GM12878 (cell line): ENCODE measurements around the gene BLACAT1. TPM values are rescaled to one million over a fixed set of nuclear protein-coding genes. Genes with fewer than 3 reads are reported as not detected.

Experiments
- ATAC-seq: fragments of 200-7000 bp; cut with Tn5 transposase; 3 replicates; pipeline ENCODE4 v1.9.1; 2020; ENCODE audit warnings: mild to moderate bottlenecking, moderate library complexity
- BruUV-seq: library from RNA; stranded (reverse); fragments of 400-500 nt; replicated peaks from 2 replicates; lab custom pipeline; 2021; lab: Mats Ljungman, UMichigan
- CTCF ChIA-PET: fragments of 300-600 bp; sonication (Branson Sonifier 250); formaldehyde crosslinking; extraction: SDS; loops from one replicate; lab custom pipeline; 2021; ENCODE audit warnings: inconsistent platforms; lab: Yijun Ruan, JAX
- POLR2A ChIA-PET: fragments of 350-600 bp; formaldehyde crosslinking; extraction: SDS; loops from one replicate; lab custom pipeline; 2021; ENCODE audit warnings: inconsistent platforms; lab: Charles Lee
- RAD21 ChIA-PET: fragments of 300-600 bp; sonication (Branson Sonifier 250); formaldehyde crosslinking; loops from one replicate; lab custom pipeline; 2023; ENCODE audit warnings: antibody characterized with exemption; ENCODE audit not compliant: unreplicated experiment; lab: Charles Lee
- SMC1A ChIA-PET: fragments of 300-600 bp; sonication (Branson Sonifier 250); formaldehyde crosslinking; loops from one replicate; lab custom pipeline; 2023; ENCODE audit not compliant: unreplicated experiment, uncharacterized antibody; lab: Charles Lee
- DNase-seq: peaks from one replicate; pipeline ENCODE4 v3.0.0-alpha.2; 2011; ENCODE audit warnings: low read depth, low spot score
- FAIRE-seq: peaks from 3 replicates; lab custom pipeline; 2011; peaks lifted over from hg19 to GRCh38; lab: Jason Lieb, UNC
- H2AFZ ChIP-seq: 2 replicates; pipeline ENCODE4 v1.6.0; 2011; ENCODE audit warnings: low read depth, low read length, control low read depth; ENCODE audit not compliant: control insufficient read depth
- H3K27ac ChIP-seq: 2 replicates; pipeline ENCODE4 v1.5.1; 2011; ENCODE audit warnings: control low read depth; ENCODE audit not compliant: control insufficient read depth, insufficient read depth
- H3K27me3 ChIP-seq, 2 experiments: replicated peaks in 1 of 2; 2 replicates each; pipeline versions ENCODE4 v1.6.0 to v1.6.1; 2011; ENCODE audit warnings: low read length in 1 of 2; ENCODE audit not compliant: control insufficient read depth in 2 of 2, insufficient read depth in 2 of 2
- H3K36me3 ChIP-seq, 2 experiments: 2 replicates each; pipeline ENCODE4 v1.5.1; 2011; ENCODE audit warnings: low read length in 1 of 2; ENCODE audit not compliant: control insufficient read depth in 2 of 2, insufficient read depth in 2 of 2
- H3K4me1 ChIP-seq: 2 replicates; pipeline ENCODE4 v1.6.1; 2011; ENCODE audit warnings: mild to moderate bottlenecking, low read length, moderate library complexity, mixed read lengths; ENCODE audit not compliant: control insufficient read depth, insufficient read depth
- H3K4me2 ChIP-seq: 2 replicates; pipeline ENCODE4 v1.6.0; 2011; ENCODE audit warnings: control low read depth; ENCODE audit not compliant: control insufficient read depth, insufficient read depth
- H3K4me3 ChIP-seq: fragments of 200-600 bp; sonication (generic); 2 replicates; pipeline ENCODE4 v1.5.1; 2016
- H3K79me2 ChIP-seq: 2 replicates; pipeline ENCODE4 v1.6.0; 2011; ENCODE audit warnings: low read length; ENCODE audit not compliant: control insufficient read depth, insufficient read depth
- H3K9ac ChIP-seq: 2 replicates; pipeline ENCODE4 v1.8.0; 2011; ENCODE audit warnings: low read length, control low read depth, mixed read lengths; ENCODE audit not compliant: control insufficient read depth, insufficient read depth
- H3K9me3 ChIP-seq: replicated peaks from 3 replicates; pipeline ENCODE4 v1.5.1; 2011; ENCODE audit warnings: mild to moderate bottlenecking, low read length; ENCODE audit not compliant: control insufficient read depth, insufficient read depth
- H4K20me1 ChIP-seq: 2 replicates; pipeline ENCODE4 v1.6.0; 2011; ENCODE audit not compliant: control insufficient read depth, insufficient read depth
- CHD1 ChIP-seq: IDR thresholded peaks from 2 replicates; pipeline ENCODE4 v1.6.1; 2012; ENCODE audit warnings: low read depth, low read length, improper control_type of control experiment
- TCF12 ChIP-seq: IDR thresholded peaks from 2 replicates; pipeline ENCODE4 v1.6.1; 2011; ENCODE audit warnings: low read depth, mild to moderate bottlenecking, low read length
- USF1 ChIP-seq: IDR thresholded peaks from 2 replicates; pipeline ENCODE4 v1.6.1; 2011; ENCODE audit warnings: borderline replicate concordance, low read depth, mild to moderate bottlenecking, moderate library complexity, mixed read lengths, low read length; ENCODE audit not compliant: insufficient read depth; ENCODE audit errors: extremely low read length
- WGBS: methylation state at CpG from one replicate; pipeline ENCODE4 v1.1.6; 2016; ENCODE audit warnings: low lambda C conversion rate; ENCODE audit not compliant: insufficient replicate concordance, insufficient coverage; ENCODE audit errors: missing lambda C conversion rate; 5-methylcytosine and 5-hydroxymethylcytosine counted together
- in situ Hi-C: fragments of 300-500 bp; cut with MboI; formaldehyde crosslinking; loops from 9 replicates; pipeline ENCODE4 v1.14.3; 2018; ENCODE audit warnings: mixed read lengths
- intact Hi-C: fragments of 100-400 bp; cut with micrococcal nuclease; formaldehyde crosslinking; loops from one replicate; pipeline ENCODE4 v1.14.2; 2022; ENCODE audit not compliant: unreplicated experiment
- polyA plus RNA-seq, 11 experiments: library from polyadenylated mRNA; depleted of rRNA in 4 of 11; unstranded in 6 of 11; stranded (reverse) in 5 of 11; fragments of >200 nt; fragmentation: Nextera tagmentation in 4 of 11; fragmentation: Illumina TruSeq in 1 of 11; extraction: Ambion mirVana in 4 of 11; extraction: Trizol in 1 of 11; gene quantifications; 1 replicate in 1 of 11; 2 replicates in 10 of 11; pipeline versions ENCODE4 v1.2.1 to v1.2.3, GENCODE V29; 2011 to 2016; ENCODE audit warnings: inconsistent platforms in 2 of 11, missing spikeins in 2 of 11, low read depth in 1 of 11
- total RNA-seq, 4 experiments: library from RNA; depleted of rRNA in 3 of 4; stranded (reverse); fragments of >200 nt in 3 of 4; fragmentation: Illumina TruSeq in 1 of 4; extraction: Trizol in 1 of 4; gene quantifications; 2 replicates each; pipeline versions ENCODE4 v1.2.1 to v1.2.3, GENCODE V29; 2013 to 2021

The BLACAT1 gene
- total and polyA plus RNA-seq, 10 of the 15 experiments (the other 5 are each of a cell fraction or from before 2014, with no cell fraction given) = 0.04 to 1.6 (median 0.15) TPM; not detected in 1

- Histone ChIP-seq H3K36me3 (no peaks in the 10 kb centered on the region), H3K9ac (no peak overlapping the region), H3K9me3 (no peaks in the 10 kb centered on the region), H3K79me2 (no peaks in the 10 kb centered on the region), H3K27ac (no peak overlapping the region), H3K4me1 (0 out of 2 replicates have a peak, but pooled peaks cover 4% of the 10 kb centered on the region), H3K27me3 (peaks cover 0 to 5% of the 10 kb centered on the region in 2 experiments; a peak in 3 of 4 replicates), H3K4me2 (no peak overlapping the region), H2AFZ (no peak overlapping the region)
- RAD21 ChIA-PET = interaction anchor here (0.6 to 1.0 kb wide), 2 partner anchors 24 to 72 kb away, joined by 3 read pairs; no protein-coding TSS in a partner anchor
- BruUV-seq = no TSS peak
- 30% methylated on average over 3 of the region's 3 CpGs for WGBS
- POLR2A ChIA-PET = no interaction called here
- DNase-seq (no peak), ATAC-seq (no peak), FAIRE-seq (no peak)
- CTCF ChIA-PET = interaction anchor here (1.2 to 31.6 kb wide), 3 partner anchors 11 to 107 kb away, joined by 3 to 891 read pairs (median 891); partner anchors contain the start of gene CDK18
- SMC1A ChIA-PET = interaction anchor here (0.6 to 4.7 kb wide), 6 partner anchors 10 to 173 kb away, joined by 3 to 22 read pairs (median 3); no protein-coding TSS in a partner anchor
- in situ Hi-C loops = no loop called here
- TF ChIP-seq USF1 = no peak
- TF ChIP-seq TCF12 = no peak
- TF ChIP-seq CHD1 = no peak
- TF ChIP-seq, all 136 proteins: peak for 0
- intact Hi-C loops = loop anchor here (5.0 kb wide), 1 partner anchor 166 kb away; no protein-coding TSS in a partner anchor
- Histone ChIP-seq H4K20me1 (no peaks in the 10 kb centered on the region), H3K4me3 (no peak overlapping the region)
Observed at GRCh38 chr1:205502992-205503391, 47.1 kb upstream of the BLACAT1 start.
